Suprapubic skin (tissue), 3 donors: ENCODE measurements around the gene ARRB1.

ENCODE experiments used
- CTCF ChIP-seq, 2 donors: fragments of 200-600 bp in 1 of 2; fragments of 450-650 bp in 1 of 2; sonication (generic) in 1 of 2; IDR thresholded peaks; one replicate each; pipeline ENCODE4 v1.5.1; 2016 to 2019; ENCODE audit warnings: antibody characterized with exemption in 2 of 2, mild to moderate bottlenecking in 1 of 2, moderate library complexity in 1 of 2
- EP300 ChIP-seq: sonication (generic); formaldehyde crosslinking; IDR thresholded peaks from one replicate; pipeline ENCODE4 v1.6.1; 2017; ENCODE audit warnings: antibody characterized with exemption
- POLR2A ChIP-seq, 2 donors: fragments of 450-650 bp; IDR thresholded peaks; one replicate each; pipeline ENCODE4 v1.6.1; 2017; ENCODE audit warnings: antibody characterized with exemption in 2 of 2, mild to moderate bottlenecking in 2 of 2, moderate library complexity in 2 of 2

DNA sequence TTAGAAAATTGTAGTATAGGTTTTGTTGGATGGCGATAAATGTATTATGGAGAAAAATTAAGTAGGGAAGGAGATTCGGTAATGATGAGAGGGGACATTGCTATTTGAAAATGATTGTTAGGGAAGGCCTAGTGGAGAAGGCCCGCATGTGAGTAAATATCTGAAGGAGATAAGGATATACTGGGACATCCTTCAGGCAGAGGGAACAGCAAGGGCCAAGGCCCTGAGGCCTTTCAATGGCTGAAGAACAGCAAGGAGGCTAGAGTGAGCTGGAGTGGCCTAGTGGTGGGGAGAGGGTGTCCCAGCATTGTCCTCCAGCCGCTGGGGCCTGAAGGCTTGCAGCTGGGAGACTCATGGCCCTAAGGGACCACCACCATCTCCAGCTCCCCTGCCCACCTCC, 23.2 kb upstream of the ARRB1 start:
- TF ChIP-seq CTCF (IDR thresholded peaks at IDR 0.05) (no peak), EP300 (no peak), POLR2A (IDR thresholded peaks at IDR 0.05) (no peak)
